H1 (cell line): ENCODE measurements around the gene TCF7L1. TPM values are rescaled to one million over a fixed set of nuclear protein-coding genes. Genes with fewer than 3 reads are reported as not detected.

ENCODE experiments used
- CTCF ChIA-PET: fragments of 300-600 bp; sonication (Branson Sonifier 250); formaldehyde crosslinking; loops from one replicate; lab custom pipeline; 2021; ENCODE audit not compliant: partially characterized antibody; lab: Charles Lee
- POLR2A ChIA-PET: fragments of 300-600 bp; sonication (Branson Sonifier 250); formaldehyde crosslinking; loops from one replicate; lab custom pipeline; 2021; ENCODE audit warnings: inconsistent platforms; ENCODE audit not compliant: partially characterized antibody; lab: Charles Lee
- DNase-seq, 2 experiments: peaks; one replicate each; pipeline versions ENCODE4 v3.0.0 to v3.0.0-alpha.2; 2010 to 2022; ENCODE audit warnings: low spot score in 2 of 2, low read depth in 1 of 2, mixed read lengths in 1 of 2
- FAIRE-seq: peaks from 2 replicates; lab custom pipeline; 2011; peaks lifted over from hg19 to GRCh38; lab: Jason Lieb, UNC
- H2AFZ ChIP-seq: 2 replicates; pipeline ENCODE4 v1.8.1; 2012; ENCODE audit warnings: low read length, inconsistent platforms
- H2AK5ac ChIP-seq: 2 replicates; pipeline ENCODE4 v1.6.1; 2013; ENCODE audit warnings: low read depth, low read length
- H2BK120ac ChIP-seq: replicated peaks from 2 replicates; pipeline ENCODE3; 2013; ENCODE audit warnings: low read depth, low read length, inconsistent platforms
- H2BK12ac ChIP-seq: 2 replicates; pipeline ENCODE4 v1.6.1; 2013; ENCODE audit warnings: low read depth, low read length
- H2BK15ac ChIP-seq: 2 replicates; pipeline ENCODE4 v1.6.1; 2013; ENCODE audit warnings: low read length
- H2BK20ac ChIP-seq: 2 replicates; pipeline ENCODE4 v1.6.1; 2013; ENCODE audit warnings: low read length
- H2BK5ac ChIP-seq: 2 replicates; pipeline ENCODE4 v1.6.1; 2013; ENCODE audit warnings: low read depth, low read length
- H3K14ac ChIP-seq: 2 replicates; pipeline ENCODE4 v1.6.1; 2013; ENCODE audit warnings: inconsistent platforms; ENCODE audit not compliant: insufficient read length
- H3K18ac ChIP-seq: 2 replicates; pipeline ENCODE4 v1.6.1; 2013; ENCODE audit warnings: low read length; ENCODE audit errors: extremely low read depth
- H3K23ac ChIP-seq: 2 replicates; pipeline ENCODE4 v1.6.1; 2013; ENCODE audit warnings: inconsistent platforms; ENCODE audit not compliant: insufficient read length
- H3K23me2 ChIP-seq: 2 replicates; pipeline ENCODE4 v1.6.1; 2013; ENCODE audit warnings: low read depth, low read length
- H3K27ac ChIP-seq: 2 replicates; pipeline ENCODE4 v1.6.1; 2011; ENCODE audit warnings: low read depth, low read length, inconsistent platforms
- H3K27me3 ChIP-seq, 4 experiments: replicated peaks in 1 of 4; 1 replicate in 1 of 4; 2 replicates in 3 of 4; pipeline versions ENCODE4 v1.6.1 to v1.8.1; 2011 to 2013; ENCODE audit warnings: low read length in 3 of 4, mild to moderate bottlenecking in 3 of 4, inconsistent platforms in 2 of 4, mixed read lengths in 2 of 4, moderate library complexity in 1 of 4; ENCODE audit not compliant: control insufficient read depth in 3 of 4, insufficient read depth in 3 of 4; ENCODE audit errors: extremely low read depth in 1 of 4
- H3K36me3 ChIP-seq, 4 experiments: 2 replicates each; pipeline versions ENCODE4 v1.6.1 to v1.8.1; 2011 to 2013; ENCODE audit warnings: mild to moderate bottlenecking in 4 of 4, low read length in 3 of 4, moderate library complexity in 2 of 4, control low read depth in 1 of 4, inconsistent platforms in 1 of 4; ENCODE audit not compliant: insufficient read depth in 4 of 4, control insufficient read depth in 2 of 4
- H3K4ac ChIP-seq: replicated peaks from 2 replicates; pipeline ENCODE3; 2013; ENCODE audit warnings: low read length, low read depth, mixed read lengths, inconsistent platforms; ENCODE audit not compliant: insufficient read length
- H3K4me1 ChIP-seq, 4 experiments: replicated peaks in 1 of 4; 1 replicate in 1 of 4; 2 replicates in 3 of 4; pipeline versions ENCODE4 v1.6.1 to v1.8.1; 2011 to 2013; ENCODE audit warnings: low read length in 3 of 4, inconsistent platforms in 2 of 4, mixed read lengths in 1 of 4; ENCODE audit not compliant: insufficient read depth in 4 of 4, control insufficient read depth in 3 of 4
- H3K4me2 ChIP-seq, 2 experiments: 2 replicates each; pipeline versions ENCODE4 v1.6.1 to v1.8.1; 2011 to 2013; ENCODE audit warnings: low read depth in 2 of 2, low read length in 2 of 2, control low read depth in 1 of 2, inconsistent platforms in 1 of 2, mild to moderate bottlenecking in 1 of 2; ENCODE audit not compliant: insufficient read depth in 1 of 2
- H3K4me3 ChIP-seq, 4 experiments: fragments of 200-600, 300-600 bp in 1 of 4; sonication (generic), shearing (Covaris generic), sonication (Bioruptor Twin) in 1 of 4; 2 replicates each; pipeline versions ENCODE4 v1.5.1 to v1.8.1; 2011 to 2016; ENCODE audit warnings: low read length in 4 of 4, low read depth in 3 of 4, control low read depth in 2 of 4, inconsistent platforms in 2 of 4, mild to moderate bottlenecking in 2 of 4, mixed read lengths in 1 of 4, moderate library complexity in 1 of 4; ENCODE audit not compliant: insufficient read depth in 2 of 4; ENCODE audit errors: extremely low read depth in 1 of 4
- H3K56ac ChIP-seq: replicated peaks from 2 replicates; pipeline ENCODE3; 2013; ENCODE audit warnings: low read depth, mild to moderate bottlenecking, mixed read lengths, low read length, inconsistent platforms; ENCODE audit not compliant: insufficient read length
- H3K79me1 ChIP-seq: 2 replicates; pipeline ENCODE4 v1.6.1; 2013; ENCODE audit warnings: low read depth, low read length, control low read depth
- H3K79me2 ChIP-seq, 2 experiments: 2 replicates each; pipeline versions ENCODE4 v1.6.1 to v1.8.1; 2012 to 2013; ENCODE audit warnings: low read length in 2 of 2, mild to moderate bottlenecking in 2 of 2, inconsistent platforms in 1 of 2; ENCODE audit not compliant: insufficient read depth in 2 of 2, control insufficient read depth in 1 of 2
- H3K9ac ChIP-seq, 4 experiments: replicated peaks in 1 of 4; 1 replicate in 1 of 4; 2 replicates in 3 of 4; pipeline versions ENCODE4 v1.6.1 to v1.8.1; 2011 to 2013; ENCODE audit warnings: low read depth in 3 of 4, low read length in 3 of 4, control low read depth in 2 of 4, mild to moderate bottlenecking in 2 of 4, moderate library complexity in 2 of 4, inconsistent platforms in 1 of 4; ENCODE audit errors: extremely low read depth in 1 of 4
- H3K9me3 ChIP-seq, 2 experiments: 2 replicates each; pipeline versions ENCODE4 v1.6.1 to v1.8.1; 2012 to 2013; ENCODE audit warnings: mild to moderate bottlenecking in 2 of 2, moderate library complexity in 2 of 2, control low read depth in 1 of 2, inconsistent platforms in 1 of 2, low read depth in 1 of 2, low read length in 1 of 2, mixed read lengths in 1 of 2; ENCODE audit not compliant: insufficient read depth in 2 of 2
- H4K20me1 ChIP-seq, 2 experiments: replicated peaks in 1 of 2; 2 replicates each; pipeline versions ENCODE3 to v1.8.1; 2011 to 2013; ENCODE audit warnings: inconsistent platforms in 2 of 2, low read length in 2 of 2, mild to moderate bottlenecking in 1 of 2; ENCODE audit not compliant: insufficient read depth in 2 of 2, control insufficient read depth in 1 of 2
- H4K5ac ChIP-seq: 2 replicates; pipeline ENCODE4 v1.6.1; 2013; ENCODE audit warnings: low read length, low read depth, mixed read lengths, inconsistent platforms; ENCODE audit not compliant: insufficient read length
- H4K8ac ChIP-seq: 2 replicates; pipeline ENCODE4 v1.8.0; 2013; ENCODE audit warnings: mild to moderate bottlenecking, moderate library complexity, low read length, inconsistent platforms; ENCODE audit not compliant: insufficient read depth; ENCODE audit errors: extremely low read depth
- H4K91ac ChIP-seq: replicated peaks from 2 replicates; pipeline ENCODE3; 2013; ENCODE audit warnings: low read length, mixed read lengths, inconsistent platforms; ENCODE audit not compliant: insufficient read length
- ASH2L ChIP-seq: fragments of 200-600, 300-600 bp; sonication (generic); IDR thresholded peaks from one replicate; pipeline ENCODE4 v1.7.1; 2017; ENCODE audit warnings: low read length
- FOSL1 ChIP-seq: IDR thresholded peaks from 2 replicates; pipeline ENCODE4 v1.6.1; 2011; ENCODE audit warnings: mild to moderate bottlenecking, low read depth, low read length, moderate library complexity; ENCODE audit not compliant: insufficient read depth
- SRF ChIP-seq: IDR thresholded peaks from 2 replicates; pipeline ENCODE4 v1.6.1; 2011; ENCODE audit warnings: mild to moderate bottlenecking, low read depth, low read length, moderate library complexity
- WGBS, 2 experiments: shearing (Covaris generic) in 1 of 2; methylation state at CpG; one replicate each; pipeline versions ENCODE4 v1.1.6 to v1.1.7; 2013 to 2015; ENCODE audit warnings: low lambda C conversion rate in 2 of 2, mixed read lengths in 2 of 2, inconsistent platforms in 1 of 2, low coverage in 1 of 2, missing lambda C conversion rate in 1 of 2; ENCODE audit not compliant: insufficient replicate concordance in 2 of 2, insufficient coverage in 1 of 2, insufficient read length in 1 of 2; ENCODE audit errors: extremely low coverage in 1 of 2, missing lambda C conversion rate in 1 of 2; 5-methylcytosine and 5-hydroxymethylcytosine counted together
- polyA plus RNA-seq, 7 experiments: library from polyadenylated mRNA; depleted of rRNA in 3 of 7; stranded (reverse) in 5 of 7; unstranded in 2 of 7; fragments of >200 nt in 5 of 7; fragments of 200-250 nt in 2 of 7; gene quantifications; 1 replicate in 5 of 7; 2 replicates in 1 of 7; 4 replicates in 1 of 7; pipeline versions ENCODE4 v1.2.1 to v1.2.3, GENCODE V29; 2011 to 2013; ENCODE audit warnings: missing spikeins in 2 of 7, mixed read lengths in 2 of 7
- total RNA-seq: library from RNA; stranded (reverse); fragmentation: NEBNext Ultra II Directional; extraction: Animal tissue kit (Norgen Biotek cat#: 25700); gene quantifications from 2 replicates; pipeline ENCODE4 v1.2.1, GENCODE V29; 2021

TCF7L1 gene
- total and polyA plus RNA-seq, 2 of the 8 experiments (the other 6 are each of a cell fraction or from before 2014, with no cell fraction given), result 27.5 to 108 TPM

- Histone ChIP-seq H3K4me3 (peak overlapping the region in 1 of 4 experiments; percentile 96; a peak in 1 of 8 replicates), H4K8ac (no peak overlapping the region)
- 76% methylated on average over 10 of the region's 10 CpGs; no CpG with 5 or more reads in 1 of the 2 experiments for WGBS, 2 experiments
Measured at GRCh38 chr2:85324639-85325465, 191.7 kb downstream of the TCF7L1 start.

More at GRCh38 chr2:85324639-85325465, 191.7 kb downstream of the TCF7L1 start:
- no peak overlapping the region for H2AFZ ChIP-seq
- H2BK120ac ChIP-seq, result no peak overlapping the region
- H2BK5ac ChIP-seq, result no peak overlapping the region
- H3K4me1 ChIP-seq, result peaks cover 0 to 13% (median 5%) of the 10 kb centered on the region in 4 experiments; a peak in 6 of 7 replicates
- H3K27me3 ChIP-seq, result no peaks in the 10 kb centered on the region; a peak in 1 of 7 replicates
- no peak overlapping the region for H3K14ac ChIP-seq
- no peak overlapping the region for H3K23ac ChIP-seq
- peaks cover 18 to 41% (median 28%) of the 10 kb centered on the region in 4 experiments for H3K36me3 ChIP-seq
- H3K9me3 ChIP-seq, result no peaks in the 10 kb centered on the region
- no peak overlapping the region for H2BK20ac ChIP-seq
- H3K79me1 ChIP-seq, result peaks cover 17% of the 10 kb centered on the region
- H4K91ac ChIP-seq, result no peak overlapping the region
- peaks cover 17% of the 10 kb centered on the region for H3K23me2 ChIP-seq
- no peak overlapping the region for H2BK15ac ChIP-seq
- H2AK5ac ChIP-seq, result no peak overlapping the region
- H3K79me2 ChIP-seq, result peaks cover 9 to 24% of the 10 kb centered on the region in 2 experiments
- no peak overlapping the region for H3K9ac ChIP-seq
- DNase-seq (no peak), FAIRE-seq (no peak)
- H2BK12ac ChIP-seq, result no peak overlapping the region
- H3K56ac ChIP-seq, result no peak overlapping the region
- no peak overlapping the region for H3K18ac ChIP-seq
- ChIA-PET CTCF (interaction anchor here (1.1 kb wide), 1 partner anchor 66 kb away, joined by 6 read pairs; no protein-coding TSS in a partner anchor), POLR2A (interaction anchor here (0.6 to 6.2 kb wide), 5 partner anchors 9 to 253 kb away, joined by 3 to 70 read pairs (median 3); no protein-coding TSS in a partner anchor)
- H3K4ac ChIP-seq, result no peak overlapping the region
- TF ChIP-seq SRF (no peak), FOSL1 (no peak), ASH2L (no peak)
- peaks cover 2 to 9% of the 10 kb centered on the region in 2 experiments for H4K20me1 ChIP-seq
- peak overlapping the region in 1 of 2 experiments; percentile 86; a peak in 1 of 4 replicates for H3K4me2 ChIP-seq
- no peak overlapping the region for H3K27ac ChIP-seq
- H4K5ac ChIP-seq, result no peak overlapping the region
